Transverse colon (tissue), 4 donors: ENCODE data around the gene RFFL. TPM values are rescaled to one million over a fixed set of nuclear protein-coding genes. Genes with fewer than 3 reads are reported as not detected.

Experiments
- DNase-seq: peaks from one replicate; pipeline ENCODE4 v3.0.0-alpha.2; 2019
- H3K27ac ChIP-seq, 4 donors: fragments of 200-600 bp; sonication (generic); 2 replicates each; pipeline ENCODE4 v1.5.1; 2016 to 2018; ENCODE audit warnings: inconsistent platforms in 4 of 4
- H3K27me3 ChIP-seq: fragments of 200-600 bp; sonication (generic); 2 replicates; pipeline ENCODE4 v1.5.1; 2017; ENCODE audit warnings: inconsistent platforms
- H3K36me3 ChIP-seq, 4 donors: fragments of 200-600 bp; sonication (generic); 2 replicates each; pipeline ENCODE4 v1.5.1; 2017 to 2019; ENCODE audit warnings: inconsistent platforms in 4 of 4
- H3K4me1 ChIP-seq, 4 donors: fragments of 200-600 bp; sonication (generic); 2 replicates each; pipeline ENCODE4 v1.5.1; 2017 to 2020; ENCODE audit warnings: inconsistent platforms in 4 of 4
- H3K4me3 ChIP-seq, 4 donors: fragments of 200-600 bp; sonication (generic); 1 replicate in 1 of 4; 2 replicates in 3 of 4; pipeline versions ENCODE4 v1.5.1 to v1.6.1; 2017 to 2019; ENCODE audit warnings: inconsistent platforms in 4 of 4
- H3K9me3 ChIP-seq, 2 donors: fragments of 200-600 bp; sonication (generic); 2 replicates each; pipeline ENCODE4 v1.5.1; 2017 to 2019; ENCODE audit warnings: inconsistent platforms in 2 of 2
- CTCF ChIP-seq, 5 experiments: fragments of 200-600 bp in 3 of 5; fragments of 450-650 bp in 2 of 5; sonication (generic) in 3 of 5; IDR thresholded peaks; 1 replicate in 2 of 5; 2 replicates in 3 of 5; pipeline ENCODE4 v1.5.1; 2016 to 2017; ENCODE audit warnings: antibody characterized with exemption in 5 of 5, inconsistent platforms in 3 of 5, mild to moderate bottlenecking in 2 of 5, moderate library complexity in 1 of 5
- EP300 ChIP-seq: sonication (generic); formaldehyde crosslinking; IDR thresholded peaks from one replicate; pipeline ENCODE4 v1.6.1; 2017; ENCODE audit warnings: antibody characterized with exemption, low read depth
- POLR2A ChIP-seq: fragments of 450-650 bp; IDR thresholded peaks from one replicate; pipeline ENCODE4 v1.6.1; 2016; ENCODE audit warnings: antibody characterized with exemption, mild to moderate bottlenecking, moderate library complexity
- POLR2AphosphoS5 ChIP-seq, 3 donors: sonication (generic); formaldehyde crosslinking; IDR thresholded peaks; one replicate each; pipeline ENCODE4 v1.6.1; 2016; ENCODE audit warnings: antibody characterized with exemption in 3 of 3
- WGBS, 2 donors: methylation state at CpG; one replicate each; pipeline ENCODE4 v1.1.5; 2018; ENCODE audit warnings: low coverage in 1 of 2; 5-methylcytosine and 5-hydroxymethylcytosine counted together
- in situ Hi-C, 4 donors: fragments of 200-750 bp; cut with MboI; loops; one replicate each; pipeline versions ENCODE4 v1.15.0 to v1.15.1; 2017; ENCODE audit warnings: low sequenced_read_pairs in 3 of 4, low pct_ligation_motif_present in 1 of 4, low pct_unique_long_range_greater_than_20kb in 1 of 4
- intact Hi-C: fragments of 100-400 bp; cut with DNase I; formaldehyde crosslinking; loops from one replicate; pipeline ENCODE4 v1.15.1; 2023; ENCODE audit warnings: low total_unique reads
- total RNA-seq, 4 donors: library from RNA; depleted of rRNA; stranded (reverse); fragments of >200 nt; gene quantifications; one replicate each; pipeline ENCODE4 v1.1.0, GENCODE V29; 2016

RFFL gene
- total RNA-seq, 4 donors from 2014 or later, result 40.6 to 75.8 (median 50.7) TPM

- TF ChIP-seq CTCF (IDR thresholded peaks at IDR 0.05) (no peak), POLR2A (no peak), POLR2AphosphoS5 (IDR thresholded peaks at IDR 0.05) (no peak), EP300 (no peak)
- in situ Hi-C loops (no loop called here), intact Hi-C loops (no loop called here)
- no peak overlapping the region for H3K4me3 ChIP-seq
- DNase-seq, result no peak
- WGBS, 2 donors, result 86% methylated on average over 5 of the region's 5 CpGs; no CpG with 5 or more reads in 1 of the 2 donors
- H3K27ac ChIP-seq, result no peak overlapping the region
- no peaks in the 10 kb centered on the region for H3K9me3 ChIP-seq
- no peaks in the 10 kb centered on the region for H3K27me3 ChIP-seq
- peaks cover 0 to 26% (median 6%) of the 10 kb centered on the region in 4 donors for H3K36me3 ChIP-seq
- no peaks in the 10 kb centered on the region for H3K4me1 ChIP-seq
Observed at GRCh38 chr17:35011671-35012216, 51.8 kb downstream of the RFFL start.

- TF ChIP-seq EP300, result no peak
- no peak for TF ChIP-seq POLR2AphosphoS5 (IDR thresholded peaks at IDR 0.05)
- no peak for TF ChIP-seq POLR2A
- no peak for TF ChIP-seq CTCF (IDR thresholded peaks at IDR 0.05)
- H3K36me3 ChIP-seq, result peaks cover 0 to 14% (median 2%) of the 10 kb centered on the region in 4 donors
- H3K4me3 ChIP-seq, result no peak overlapping the region
- no peaks in the 10 kb centered on the region for H3K9me3 ChIP-seq
- DNase-seq, result no peak
- in situ Hi-C loops, result no loop called here
- H3K27me3 ChIP-seq, result no peaks in the 10 kb centered on the region
- intact Hi-C loops, result no loop called here
- no peak overlapping the region for H3K27ac ChIP-seq
- 20 to 63% methylated on average over 1 to 3 of the region's 3 CpGs for WGBS, 2 donors
- no peaks in the 10 kb centered on the region for H3K4me1 ChIP-seq
Observed at GRCh38 chr17:35010093-35010492, 53.4 kb downstream of the RFFL start.

- H3K36me3 ChIP-seq, result peaks cover 0 to 20% (median 0%) of the 10 kb centered on the region in 4 donors
- no peak overlapping the region for H3K27ac ChIP-seq
- no peak for DNase-seq
- H3K4me3 ChIP-seq, result no peak overlapping the region
- TF ChIP-seq POLR2AphosphoS5 (IDR thresholded peaks at IDR 0.05) (no peak), EP300 (no peak), POLR2A (no peak), CTCF (IDR thresholded peaks at IDR 0.05) (no peak)
- 21% methylated on average over 1 of the region's 1 CpG; no CpG with 5 or more reads in 1 of the 2 donors for WGBS, 2 donors
- no peaks in the 10 kb centered on the region for H3K9me3 ChIP-seq
- intact Hi-C loops (no loop called here), in situ Hi-C loops (loop anchor here in 1 of 4 donors (10.0 kb wide), 1 partner anchor 58 kb away; the partner anchor contains the start of gene RFFL)
- H3K27me3 ChIP-seq, result no peaks in the 10 kb centered on the region
- H3K4me1 ChIP-seq, result peaks cover 0 to 3% (median 0%) of the 10 kb centered on the region in 4 donors
Observed at GRCh38 chr17:35006961-35007360, 56.5 kb downstream of the RFFL start.

- intact Hi-C loops (no loop called here), in situ Hi-C loops (loop anchor here in 1 of 4 donors (10.0 kb wide), 1 partner anchor 58 kb away; the partner anchor contains the start of gene RFFL)
- DNase-seq, result no peak
- no peaks in the 10 kb centered on the region for H3K27me3 ChIP-seq
- H3K4me3 ChIP-seq, result no peak overlapping the region
- peaks cover 0 to 6% (median 2%) of the 10 kb centered on the region in 4 donors for H3K4me1 ChIP-seq
- H3K36me3 ChIP-seq, result peaks cover 0 to 16% (median 0%) of the 10 kb centered on the region in 4 donors
- TF ChIP-seq POLR2AphosphoS5 (IDR thresholded peaks at IDR 0.05) (peak in 1 of 3 donors; percentile 5), POLR2A (no peak)
- H3K9me3 ChIP-seq, result no peaks in the 10 kb centered on the region
- 95% methylated on average over 4 of the region's 4 CpGs; no CpG with 5 or more reads in 1 of the 2 donors for WGBS, 2 donors
- no peak overlapping the region for H3K27ac ChIP-seq
Observed at GRCh38 chr17:35006345-35006744, 57.2 kb downstream of the RFFL start.
